Left forelimb (tissue), 1 donor: ENCODE data around the gene SARS2.
"Not testable (repeated sequence)": the region's sequence is repeated elsewhere in the genome, so short reads cannot be mapped to it uniquely, and the experiment has no call there.

ENCODE experiments used
- DNase-seq: peaks from one replicate; pipeline ENCODE4 v3.0.0-alpha.2; 2018; ENCODE audit warnings: low spot score

SARS2 gene

DNA sequence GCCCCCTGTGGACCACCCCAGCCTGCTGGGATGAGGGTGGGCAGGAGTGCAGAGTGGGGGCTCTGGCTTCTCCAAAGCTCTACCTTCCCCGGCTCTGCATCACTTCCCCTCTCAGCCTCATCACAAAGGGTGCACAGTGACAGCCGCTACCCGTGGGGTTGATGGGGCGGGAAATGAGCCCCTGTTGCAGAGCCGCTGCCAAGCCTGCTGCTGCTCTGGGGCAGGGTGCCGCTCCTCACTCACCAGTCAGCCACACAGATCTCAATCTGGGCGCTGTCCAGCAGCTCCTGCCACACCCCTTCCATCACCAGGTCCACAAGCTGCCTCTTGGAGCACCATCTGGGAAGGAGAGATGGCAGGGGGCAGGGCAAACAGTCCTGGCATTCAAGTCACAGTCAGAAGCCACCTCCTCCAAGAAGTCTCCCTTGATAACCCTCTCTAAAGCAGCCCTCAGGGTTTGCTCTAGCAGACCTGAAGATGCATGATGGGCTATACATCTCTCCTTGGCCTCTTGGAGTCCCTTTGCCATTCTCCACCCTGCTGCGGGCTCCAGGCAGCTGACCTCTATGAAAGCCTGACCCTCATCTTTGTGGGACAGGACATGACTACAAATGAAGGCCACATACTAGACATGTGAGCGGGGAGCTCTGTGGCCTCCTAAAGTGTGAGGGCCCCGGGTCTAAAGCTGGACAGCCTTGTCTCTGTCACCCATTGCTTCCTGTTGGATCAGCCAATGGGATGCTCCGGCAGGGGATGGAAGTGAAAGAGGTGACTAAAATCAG lies 15.9 kb upstream of the SARS2 start:
- DNase-seq = no peak

DNA sequence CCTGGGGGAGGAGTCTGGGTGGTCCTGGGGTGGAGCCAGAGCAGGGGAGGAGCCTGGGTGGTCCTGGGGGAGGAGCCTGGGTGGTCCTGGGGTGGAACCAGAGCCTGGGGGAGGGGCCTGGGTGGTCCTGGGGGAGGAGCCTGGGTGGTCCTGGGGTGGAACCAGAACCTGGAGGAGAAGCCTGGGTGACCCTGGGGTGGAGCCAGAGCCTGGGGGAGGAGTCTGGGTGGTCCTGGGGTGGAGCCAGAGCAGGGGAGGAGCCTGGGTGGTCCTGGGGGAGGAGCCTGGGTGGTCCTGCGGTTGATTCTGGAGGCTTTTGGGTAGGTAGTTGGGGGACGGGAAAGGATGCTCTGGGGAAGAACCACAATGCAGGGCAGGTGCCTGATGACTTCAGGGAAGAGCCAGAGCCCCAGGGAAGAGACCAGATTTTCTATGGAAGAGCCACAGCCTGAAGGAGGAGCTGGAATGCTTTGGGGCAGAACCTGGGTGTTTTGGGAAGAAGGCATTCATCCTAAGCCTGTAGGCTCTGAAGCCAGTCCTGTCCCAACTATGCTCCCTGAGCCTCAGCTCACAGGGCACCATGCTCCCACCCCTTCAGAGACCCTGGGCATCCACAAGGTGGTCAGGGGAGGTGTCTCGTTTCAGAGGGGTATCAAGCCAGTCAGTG lies 15.1 kb upstream of the SARS2 start:
- DNase-seq = no peak

DNA sequence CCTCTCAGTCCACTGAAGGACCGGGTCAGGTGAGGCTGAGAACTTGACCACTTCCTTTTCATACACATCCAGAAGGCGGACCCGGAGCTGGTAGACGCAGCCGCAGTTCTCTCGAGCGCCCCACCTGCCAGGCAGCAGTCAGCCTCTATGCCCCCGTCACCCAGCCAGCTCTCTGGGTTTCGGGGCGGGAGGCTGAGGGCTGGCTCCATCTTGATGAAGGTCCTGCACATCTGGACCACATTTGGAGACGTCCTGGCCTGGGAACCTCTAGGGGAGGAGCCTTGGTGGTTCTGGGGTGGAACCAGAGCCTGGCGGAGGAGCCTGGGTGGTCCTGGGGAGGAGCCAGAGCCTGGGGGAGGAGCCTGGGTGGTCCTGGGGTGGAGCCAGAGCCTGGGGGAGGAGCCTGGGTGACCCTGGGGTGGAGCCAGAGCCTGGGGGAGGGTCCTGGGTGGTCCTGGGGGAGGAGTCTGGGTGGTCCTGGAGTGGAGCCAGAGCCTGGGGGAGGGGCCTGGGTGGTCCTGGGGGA lies 14.5 kb upstream of the SARS2 start:
- no peak for DNase-seq

DNA sequence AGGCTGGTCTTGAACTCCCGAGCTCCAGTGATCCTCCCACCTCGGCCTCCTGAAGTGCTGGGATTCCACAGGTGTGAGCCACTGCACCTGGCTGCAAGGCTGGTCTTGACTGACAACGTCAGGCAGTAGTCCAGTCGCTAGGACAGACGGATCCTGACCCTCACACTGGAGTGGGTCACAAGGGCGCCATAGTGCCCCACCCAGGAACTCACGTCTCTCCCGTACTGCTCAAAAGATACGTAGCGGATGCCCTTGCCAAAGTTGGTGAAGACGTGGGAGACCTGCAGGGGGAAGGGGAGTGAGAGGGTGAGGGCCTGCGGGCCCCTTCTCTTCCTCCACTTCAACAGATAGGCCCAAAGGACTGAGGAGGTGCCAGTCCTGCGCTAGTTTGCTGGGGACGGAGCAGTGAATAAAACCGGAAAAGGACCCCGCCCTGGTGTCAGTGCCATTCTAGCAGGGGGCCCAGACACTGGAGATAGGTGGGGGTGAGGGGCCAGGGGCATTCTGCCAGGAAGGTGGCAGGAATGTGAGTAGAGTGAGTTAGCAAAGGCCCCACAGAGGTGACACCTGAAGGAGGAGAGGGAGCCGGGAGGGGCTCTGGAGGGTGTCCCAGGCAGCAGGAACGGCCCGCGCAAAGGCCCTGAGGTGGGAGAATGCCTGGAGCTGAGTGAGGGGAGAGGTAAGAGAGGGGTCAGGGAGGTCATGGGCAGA lies 12.1 kb upstream of the SARS2 start:
- DNase-seq = no peak

DNA sequence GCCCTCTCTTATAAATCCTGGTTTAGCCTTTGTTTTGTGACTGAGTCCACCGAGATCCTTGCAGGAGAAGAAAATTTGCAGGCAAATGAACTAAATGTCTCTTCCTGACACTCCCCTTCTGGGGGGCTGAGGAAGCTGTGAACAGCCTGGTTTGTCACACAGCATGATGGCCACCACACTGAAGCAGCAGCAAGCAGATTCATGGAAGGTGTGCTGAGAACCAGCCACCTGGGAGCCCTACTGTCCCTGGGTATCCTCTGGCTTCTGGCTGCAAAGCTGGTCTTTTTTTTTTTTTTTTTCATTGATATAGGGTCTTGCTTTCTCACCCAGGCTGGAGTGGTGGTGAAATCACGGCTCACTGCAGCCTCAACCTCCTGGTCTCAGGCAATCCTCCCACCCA lies 11.4 kb upstream of the SARS2 start:
- no peak for DNase-seq

DNA sequence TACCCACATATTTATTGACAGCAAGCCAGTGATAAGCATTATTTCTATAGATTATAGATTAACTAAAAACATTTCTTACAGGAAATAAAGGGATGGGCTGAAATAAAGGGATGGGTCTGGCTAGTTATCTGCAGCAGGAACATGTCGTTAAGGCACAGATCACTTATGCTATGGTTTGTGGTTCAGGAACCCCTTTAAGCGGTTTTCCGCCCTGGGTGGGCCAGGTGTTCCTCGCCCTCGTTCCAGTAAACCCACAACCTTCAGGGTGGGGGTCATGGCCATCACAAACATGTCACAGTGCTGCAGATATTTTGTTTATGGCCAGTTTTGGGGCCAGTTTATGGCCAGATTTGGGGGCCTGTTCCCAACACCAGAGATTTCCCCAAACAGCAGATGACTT lies 10.9 kb upstream of the SARS2 start:
- not testable (repeated sequence) for DNase-seq

DNA sequence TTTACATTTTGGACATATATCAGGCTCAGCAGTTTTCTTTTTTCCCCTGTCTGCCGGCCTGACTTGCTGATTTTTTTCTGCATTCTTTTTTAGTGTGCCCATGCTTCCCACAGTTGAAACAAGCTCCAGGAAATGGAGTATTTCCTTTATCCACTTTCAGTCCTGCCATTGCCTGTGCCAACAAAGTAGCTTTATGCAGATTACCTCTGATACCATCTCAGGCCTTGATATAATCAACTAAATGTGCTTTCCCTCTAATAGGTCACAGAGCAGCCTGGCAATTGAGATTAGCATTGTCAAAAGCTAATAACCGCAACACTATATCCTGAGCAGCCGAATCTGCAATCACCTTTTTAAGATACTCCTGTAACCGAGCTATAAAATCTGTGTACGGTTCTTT lies 9.4 kb upstream of the SARS2 start:
- DNase-seq = no peak

DNA sequence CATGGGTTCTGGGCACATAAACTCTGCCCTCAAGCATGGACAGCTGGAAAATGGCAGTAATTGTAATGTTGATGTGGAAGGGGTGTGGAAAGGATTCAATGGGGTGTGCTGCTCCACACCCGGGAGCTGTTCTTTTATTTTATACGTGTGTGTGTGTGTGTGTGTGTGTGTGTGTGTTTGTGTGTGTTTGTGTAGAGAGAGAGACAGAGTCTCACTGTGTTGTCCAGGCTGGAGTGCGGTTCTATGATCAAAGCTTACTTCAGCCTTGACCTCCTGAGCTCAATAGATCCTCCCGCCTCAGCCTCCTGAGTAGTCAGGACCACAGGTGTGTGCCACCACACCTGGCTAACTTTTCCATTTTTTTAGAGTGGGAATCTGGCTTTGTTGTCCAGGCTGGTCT lies 3.0 kb upstream of the SARS2 start:
- no peak for DNase-seq

DNA sequence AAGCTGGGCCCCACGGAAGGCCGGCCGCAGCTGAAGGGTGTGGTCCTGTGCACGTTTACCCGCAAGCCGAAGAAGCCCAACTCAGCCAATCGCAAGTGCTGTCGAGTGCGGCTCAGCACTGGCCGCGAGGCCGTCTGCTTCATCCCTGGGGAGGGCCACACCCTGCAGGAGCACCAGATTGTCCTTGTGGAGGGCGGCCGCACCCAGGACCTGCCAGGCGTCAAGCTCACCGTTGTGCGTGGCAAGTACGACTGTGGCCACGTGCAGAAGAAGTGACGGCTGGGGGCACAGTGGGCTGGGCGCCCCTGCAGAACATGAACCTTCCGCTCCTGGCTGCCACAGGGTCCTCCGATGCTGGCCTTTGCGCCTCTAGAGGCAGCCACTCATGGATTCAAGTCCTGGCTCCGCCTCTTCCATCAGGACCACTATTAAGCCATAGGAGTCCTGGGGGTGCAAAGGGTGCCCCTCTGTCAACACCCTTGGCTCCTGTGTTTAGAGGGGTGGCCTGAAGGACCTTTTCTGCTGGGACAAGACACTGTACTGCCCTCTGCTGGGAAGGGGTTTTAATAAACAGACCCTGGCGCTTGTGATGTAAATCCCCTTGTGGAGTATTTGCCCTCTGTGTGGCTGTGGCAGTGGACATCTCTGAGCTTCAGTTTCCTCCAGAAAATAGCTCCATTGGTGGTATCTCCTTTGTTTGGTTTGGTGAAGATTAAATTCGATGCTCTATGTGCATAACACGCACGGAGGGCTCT lies 2.0 kb upstream of the SARS2 start:
- no peak for DNase-seq

DNA sequence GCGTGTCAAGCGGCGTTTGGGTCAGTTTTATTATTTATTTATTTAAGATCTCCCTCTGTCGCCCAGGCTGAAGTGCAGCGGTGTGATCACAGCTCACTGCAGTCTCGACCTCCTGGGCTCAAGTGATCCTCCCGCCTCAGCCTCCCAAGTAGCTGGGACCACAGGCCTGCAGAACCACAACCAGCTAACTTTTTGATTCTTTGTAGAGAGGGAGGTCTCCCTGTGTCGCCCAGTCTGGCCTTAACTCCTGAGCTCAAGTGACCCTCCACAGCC lies 894 bp upstream of the SARS2 start:
- DNase-seq = no peak

DNA sequence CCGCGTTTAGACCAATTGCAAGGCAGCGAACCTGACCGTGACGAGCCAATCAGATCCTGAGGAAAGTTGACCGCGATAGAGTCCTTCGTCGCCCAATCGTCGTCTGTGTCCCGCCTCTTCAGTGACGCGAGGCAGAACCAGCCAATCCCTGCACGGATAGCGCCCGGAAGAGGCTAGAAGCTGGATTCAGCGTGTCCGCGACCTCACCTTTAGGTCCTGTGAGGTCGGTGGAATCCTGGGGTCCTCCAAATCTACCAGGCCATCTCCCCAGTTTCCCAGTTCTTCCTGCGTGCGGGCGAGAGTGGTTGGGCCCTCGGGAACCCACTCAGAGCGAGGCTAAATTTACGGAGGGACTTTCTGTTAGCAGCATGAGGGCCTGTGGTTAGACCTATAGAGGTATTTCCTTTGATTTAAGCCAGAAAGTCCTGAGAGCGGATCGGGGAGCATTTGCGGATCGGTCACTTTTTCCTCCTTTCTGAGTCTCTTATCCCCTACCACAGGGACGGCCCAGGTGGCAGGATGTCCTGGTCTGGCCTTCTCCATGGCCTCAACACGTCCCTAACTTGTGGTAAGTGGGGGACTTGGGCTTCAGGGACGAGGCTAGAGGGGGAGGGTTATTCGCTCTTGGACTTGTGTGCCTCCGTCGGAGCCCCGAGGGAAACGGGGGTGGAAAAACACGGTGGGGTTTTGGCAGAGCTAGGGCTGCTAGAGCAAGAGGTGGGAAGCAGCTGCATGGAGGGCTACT lies 385 bp upstream of the SARS2 start, which contains the start of gene MRPS12:
Gene MRPS12, plus strand, starts transcription at position 169 of the 745 bp plus-strand sequence. Its CDS starts 351 bp downstream, at position 520.
- no peak for DNase-seq

DNA sequence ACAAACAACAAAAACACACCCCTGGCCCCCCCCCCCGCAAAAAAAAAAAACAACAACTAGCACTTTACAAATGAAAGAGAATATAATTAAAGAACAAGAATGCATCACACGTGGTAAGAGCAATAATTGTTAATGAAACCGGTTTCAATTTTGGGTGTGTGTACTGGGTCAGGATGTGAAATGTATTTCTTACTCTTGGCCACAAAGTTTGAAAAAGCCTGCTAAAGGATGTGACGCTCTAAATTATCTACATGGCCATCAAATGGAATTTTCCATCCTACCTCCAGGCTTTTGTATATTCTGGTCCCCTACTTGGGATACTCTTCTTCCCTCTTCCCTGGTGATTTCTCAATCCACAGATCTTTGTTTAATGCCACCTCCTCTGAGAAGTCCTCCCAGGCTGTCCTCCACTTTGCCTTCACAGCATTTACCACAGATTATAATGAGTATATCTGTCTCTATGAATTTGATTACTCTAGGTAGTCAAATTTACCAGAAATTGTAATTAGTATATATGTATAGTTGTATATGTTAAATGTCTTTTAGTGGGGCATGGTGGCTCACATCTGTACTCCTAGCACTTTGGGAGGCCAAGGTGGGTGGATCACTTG lies 2.1 kb downstream of the SARS2 start:
- DNase-seq = no peak

DNA sequence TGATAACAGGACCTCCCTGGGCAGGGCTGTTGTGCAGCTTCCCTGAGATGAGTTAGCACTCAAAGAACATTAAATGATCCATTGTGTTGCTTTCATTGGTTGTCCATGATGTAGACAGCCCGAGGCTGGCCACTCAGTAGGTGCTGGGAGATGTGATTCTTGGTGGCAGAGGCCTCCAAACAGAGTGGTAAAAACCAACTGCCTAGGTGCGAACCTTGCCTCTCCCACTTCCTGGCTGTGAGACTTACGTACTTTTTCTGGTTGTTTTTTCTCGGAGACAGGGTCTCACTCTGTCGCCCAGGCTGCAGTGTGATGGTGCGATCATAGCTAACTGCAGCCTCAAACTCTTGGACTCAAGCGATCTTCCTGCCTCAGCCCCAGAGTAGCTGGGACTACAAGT lies 6.2 kb downstream of the SARS2 start:
- no peak for DNase-seq

DNA sequence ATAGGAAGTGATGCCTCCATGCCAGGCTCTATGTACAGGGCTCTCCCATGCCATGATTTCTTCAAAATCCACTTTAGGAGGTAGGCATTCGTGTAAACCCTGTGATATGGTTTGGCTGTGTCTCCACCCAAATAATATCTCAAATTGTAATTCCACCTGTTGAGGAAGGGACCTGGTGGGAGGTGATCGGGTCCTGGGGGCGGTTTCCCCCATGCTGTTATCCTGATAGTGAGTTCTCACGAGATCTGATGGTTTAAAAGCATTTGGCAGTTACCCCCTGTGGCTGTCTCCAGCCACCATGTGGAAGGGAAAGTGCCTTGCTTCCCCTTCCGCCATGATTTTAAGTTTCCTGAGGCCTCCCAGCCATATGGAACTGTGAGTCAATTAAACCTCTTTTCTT lies 8.1 kb downstream of the SARS2 start:
- no peak for DNase-seq

DNA sequence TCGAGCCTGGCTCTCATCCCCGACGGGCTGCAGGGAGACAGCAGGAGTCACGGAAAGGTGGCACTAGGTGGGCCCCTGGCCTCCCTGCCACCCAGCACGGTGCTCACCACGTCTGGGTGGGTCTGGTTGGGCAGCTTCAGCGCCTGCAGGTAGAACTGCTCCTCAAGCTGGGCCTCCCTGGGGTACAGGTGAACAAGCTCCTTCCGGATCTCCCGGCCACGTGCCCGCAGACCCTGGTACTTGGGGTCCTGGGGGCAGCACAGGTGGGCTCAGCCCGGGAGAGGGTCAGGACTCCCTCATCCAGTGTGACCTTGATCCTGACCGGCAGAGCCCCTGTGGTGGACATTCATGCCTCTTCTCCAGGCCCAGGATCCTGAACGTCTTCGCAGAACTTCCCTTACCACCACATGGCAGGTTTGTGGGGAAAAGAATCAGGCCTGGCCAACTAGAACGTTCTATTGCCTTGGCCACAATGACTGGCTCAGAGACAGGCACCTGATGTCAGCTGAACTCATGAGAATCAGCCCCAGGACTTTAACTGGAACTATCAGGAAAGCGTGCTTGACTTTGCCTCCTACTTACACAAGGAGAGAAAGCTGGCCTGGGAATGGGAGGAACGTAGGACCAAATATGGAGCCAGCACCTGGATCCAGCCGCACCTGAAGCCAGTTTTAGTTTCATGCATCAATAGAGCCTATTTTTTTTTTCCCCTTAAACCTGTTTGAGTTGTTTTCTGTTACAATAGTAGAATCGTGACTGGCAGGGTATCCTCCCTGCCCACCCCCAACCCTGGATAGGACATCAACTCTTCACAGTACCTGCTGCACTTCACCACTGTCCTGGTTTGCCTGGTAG lies 8.9 kb downstream of the SARS2 start:
- DNase-seq = no peak

DNA sequence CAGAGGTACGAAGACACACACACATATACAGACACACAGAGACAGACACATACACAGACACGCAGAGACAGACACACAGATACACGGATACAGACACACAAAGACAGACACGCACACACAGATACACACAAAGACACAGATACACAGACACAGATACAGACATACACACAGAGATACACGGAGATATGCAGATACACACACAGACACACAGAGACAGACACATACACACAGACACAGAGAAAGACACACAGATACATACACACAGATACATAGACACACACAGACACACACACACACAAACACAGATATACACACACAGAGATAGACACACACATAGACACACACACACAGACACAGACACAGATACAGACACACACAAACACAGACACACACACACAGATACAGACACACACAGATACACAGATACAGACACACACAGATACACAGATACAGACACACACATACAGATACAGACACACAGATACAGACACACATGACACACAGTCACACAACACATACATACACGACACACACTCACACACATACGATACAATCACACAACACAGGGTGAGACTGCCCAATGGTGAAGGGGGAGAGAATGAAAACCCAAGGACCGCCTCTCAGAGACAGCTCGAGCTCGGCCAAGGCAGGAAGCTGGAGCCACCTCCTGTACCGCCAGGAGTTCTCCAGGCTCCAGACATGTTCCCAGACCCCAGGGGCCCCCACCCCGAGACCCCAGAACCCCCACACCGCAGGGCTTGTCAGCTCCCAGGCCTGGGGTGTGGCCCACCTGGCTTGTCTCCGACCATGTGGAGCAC lies 9.8 kb downstream of the SARS2 start:
- DNase-seq = no peak

DNA sequence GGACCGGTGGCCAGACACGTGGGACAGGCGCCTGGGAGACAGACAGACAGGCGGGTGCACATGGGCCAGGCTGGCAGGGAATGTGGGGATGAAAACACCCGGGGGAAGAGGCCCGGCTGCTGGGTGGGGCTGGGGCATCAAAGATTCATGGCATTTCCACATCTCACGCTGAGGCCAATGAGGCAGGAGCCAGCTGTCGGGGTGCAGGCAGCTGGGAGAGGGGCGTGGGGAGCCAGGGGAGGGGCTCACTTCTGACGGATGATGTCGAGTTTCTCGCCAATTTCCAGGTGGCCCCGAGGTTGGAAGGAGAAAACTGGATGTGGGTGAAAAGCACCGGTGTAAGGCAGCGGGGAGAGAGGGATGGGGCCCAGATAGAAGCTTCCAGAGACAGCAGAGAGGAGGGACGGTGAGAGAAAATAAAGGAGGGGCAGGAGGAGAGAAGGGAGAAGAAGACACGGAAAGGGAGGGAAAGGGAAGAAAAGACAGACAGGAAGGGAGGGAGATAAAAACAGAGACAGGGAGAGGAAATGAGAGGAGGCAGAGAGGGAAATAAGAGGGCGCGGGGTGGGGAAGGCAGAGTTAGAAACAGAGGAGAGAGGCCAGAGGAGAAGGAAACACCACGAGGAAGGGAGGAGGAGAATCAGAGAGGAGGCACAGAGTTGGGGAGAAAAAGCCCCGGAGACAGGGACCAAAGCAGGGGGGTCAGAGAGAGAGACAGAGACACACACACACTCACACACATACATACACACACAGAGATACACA lies 10.5 kb downstream of the SARS2 start:
- DNase-seq = no peak

DNA sequence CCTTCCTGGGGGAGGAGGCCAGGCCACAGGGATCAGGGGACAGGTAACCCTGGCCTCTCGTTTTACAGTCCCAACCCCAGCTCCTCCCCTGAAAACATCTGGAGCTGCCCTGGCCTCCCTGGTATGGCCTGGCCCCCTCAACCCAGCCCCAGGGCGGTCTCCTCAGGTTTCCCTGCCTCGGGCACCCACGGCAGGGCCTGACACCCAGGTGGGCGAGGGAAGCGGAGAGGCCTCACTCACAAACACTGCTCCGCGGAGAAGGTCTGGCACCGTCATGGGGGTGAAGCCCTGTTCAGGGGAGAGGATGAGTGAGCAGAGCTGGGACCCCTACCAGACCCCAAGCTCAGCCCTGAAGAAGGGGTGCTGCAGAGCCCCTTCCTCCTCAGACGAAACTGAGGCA lies 12.0 kb downstream of the SARS2 start:
- no peak for DNase-seq
